GM18951 (cell line): Measurements from ENCODE around the gene VCL.
A peak's percentile ranks its signal among the peaks of the same experiment; 100 is the strongest.
"Not testable (repeated sequence)": the region's sequence is repeated elsewhere in the genome, so short reads cannot be mapped to it uniquely, and the experiment has no call there.

Experiments
- POLR2A ChIP-seq: IDR thresholded peaks from 4 replicates; pipeline ENCODE4 v1.6.1; 2011; ENCODE audit warnings: mild to moderate bottlenecking; ENCODE audit not compliant: insufficient read length, insufficient read depth; ENCODE audit errors: extremely low read depth
- in situ Hi-C: fragments of 300-500 bp; cut with MboI; formaldehyde crosslinking; loops from one replicate; pipeline ENCODE4 v1.12.0; 2022; ENCODE audit warnings: low sequenced_read_pairs, mixed read lengths, inconsistent platforms; ENCODE audit not compliant: unreplicated experiment

The VCL gene

DNA sequence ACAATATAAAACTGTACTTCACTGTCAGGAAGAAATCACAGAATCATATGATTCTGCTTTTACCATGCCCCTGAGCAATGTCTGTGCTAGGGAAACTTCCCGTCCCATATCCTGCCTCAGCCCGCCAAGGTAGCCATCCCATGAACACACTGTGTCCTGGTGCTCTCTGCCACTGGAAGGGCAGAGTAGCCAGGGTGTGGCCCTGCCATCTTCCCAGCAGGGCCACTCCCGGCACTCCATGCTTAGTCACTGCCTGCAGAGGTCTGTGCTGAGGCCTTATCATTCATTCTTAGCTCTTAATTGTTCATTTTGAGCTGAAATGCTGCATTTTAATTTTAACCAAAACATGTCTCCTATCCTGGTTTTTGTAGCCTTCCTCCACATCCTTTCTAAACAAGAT, 120.9 kb downstream of the VCL start:
- no peak for TF ChIP-seq POLR2A
- in situ Hi-C loops = no loop called here

DNA sequence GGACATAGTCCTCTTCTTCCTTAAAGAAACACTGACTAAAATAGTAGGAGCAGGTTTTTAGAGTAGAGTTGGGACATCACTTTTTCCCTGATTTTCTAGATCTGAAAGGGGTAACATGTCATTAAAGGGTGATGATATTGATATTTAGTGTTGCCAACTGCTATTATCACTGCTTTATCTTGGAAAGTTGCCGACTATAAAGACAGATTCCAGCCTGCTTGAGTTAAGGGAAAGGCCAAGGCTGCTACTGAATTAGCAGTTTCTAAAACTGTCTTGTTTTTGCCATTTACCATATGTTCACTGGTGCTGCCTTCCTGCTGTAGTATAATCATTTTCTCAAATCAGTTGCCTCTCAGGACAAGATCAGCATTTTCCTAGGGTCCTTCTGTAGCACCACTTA, 123.0 kb downstream of the VCL start:
- in situ Hi-C loops = no loop called here
- TF ChIP-seq POLR2A = no peak

DNA sequence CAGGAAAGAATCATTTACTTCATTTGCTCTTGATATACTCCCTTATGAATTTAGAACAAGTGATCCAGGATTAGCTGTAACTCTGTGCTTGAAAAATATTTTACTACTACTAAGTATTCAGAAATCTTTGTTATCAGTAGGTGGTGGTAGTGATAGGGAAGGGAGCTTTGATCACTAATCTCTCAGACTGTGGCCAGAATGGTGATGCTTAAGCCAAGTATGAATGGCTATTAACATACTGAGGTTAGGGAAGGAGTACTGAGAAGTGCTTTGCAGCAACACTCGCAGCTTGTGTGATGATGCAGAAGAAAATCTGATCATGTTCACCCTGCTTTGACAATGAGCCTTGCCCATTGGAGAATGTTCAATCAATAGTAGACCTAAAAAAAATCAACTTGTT, 123.5 kb downstream of the VCL start:
- TF ChIP-seq POLR2A = no peak

DNA sequence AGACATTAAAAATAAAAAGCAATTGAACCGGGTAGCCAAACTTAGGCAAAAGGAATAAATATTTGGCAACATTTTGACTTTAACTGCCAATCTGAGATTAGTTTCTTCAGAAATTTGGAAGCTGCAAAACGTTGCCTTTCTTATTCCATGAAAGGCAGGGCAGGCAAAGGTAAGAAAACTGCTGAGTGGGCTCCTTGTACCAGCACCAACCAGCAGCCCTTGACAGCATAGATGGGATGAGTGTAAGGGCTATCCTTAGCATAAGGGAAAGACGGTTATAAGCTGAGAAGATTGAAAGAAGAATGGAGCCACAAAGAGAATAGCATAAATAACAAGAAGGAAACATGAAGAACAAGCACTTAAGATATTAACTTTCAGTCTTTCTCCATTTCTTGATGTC, 124.1 kb downstream of the VCL start:
- TF ChIP-seq POLR2A = no peak
- in situ Hi-C loops = no loop called here

More for the DNA sequence above, 123.5 kb downstream of the VCL start:
- in situ Hi-C loops = no loop called here

DNA sequence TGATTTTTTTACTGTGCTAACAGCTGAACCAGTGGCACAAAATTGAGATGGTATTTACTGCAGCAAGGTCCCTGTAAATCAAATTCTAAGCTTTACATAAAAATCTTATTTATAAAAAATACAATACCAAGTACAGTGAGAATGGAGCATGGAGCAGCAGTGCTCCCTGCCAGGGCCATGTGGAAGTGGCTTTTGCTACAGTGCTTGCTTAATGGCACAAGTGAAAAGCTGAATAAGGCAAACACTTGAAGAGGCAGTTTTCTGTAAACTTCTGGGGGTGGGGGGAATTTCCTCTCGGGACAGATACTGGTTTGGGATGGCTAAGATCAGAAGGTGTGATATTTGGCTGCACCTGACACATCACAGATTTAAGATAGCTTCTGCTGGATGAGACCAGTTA, 125.2 kb downstream of the VCL start:
- TF ChIP-seq POLR2A = no peak
- in situ Hi-C loops = no loop called here

DNA sequence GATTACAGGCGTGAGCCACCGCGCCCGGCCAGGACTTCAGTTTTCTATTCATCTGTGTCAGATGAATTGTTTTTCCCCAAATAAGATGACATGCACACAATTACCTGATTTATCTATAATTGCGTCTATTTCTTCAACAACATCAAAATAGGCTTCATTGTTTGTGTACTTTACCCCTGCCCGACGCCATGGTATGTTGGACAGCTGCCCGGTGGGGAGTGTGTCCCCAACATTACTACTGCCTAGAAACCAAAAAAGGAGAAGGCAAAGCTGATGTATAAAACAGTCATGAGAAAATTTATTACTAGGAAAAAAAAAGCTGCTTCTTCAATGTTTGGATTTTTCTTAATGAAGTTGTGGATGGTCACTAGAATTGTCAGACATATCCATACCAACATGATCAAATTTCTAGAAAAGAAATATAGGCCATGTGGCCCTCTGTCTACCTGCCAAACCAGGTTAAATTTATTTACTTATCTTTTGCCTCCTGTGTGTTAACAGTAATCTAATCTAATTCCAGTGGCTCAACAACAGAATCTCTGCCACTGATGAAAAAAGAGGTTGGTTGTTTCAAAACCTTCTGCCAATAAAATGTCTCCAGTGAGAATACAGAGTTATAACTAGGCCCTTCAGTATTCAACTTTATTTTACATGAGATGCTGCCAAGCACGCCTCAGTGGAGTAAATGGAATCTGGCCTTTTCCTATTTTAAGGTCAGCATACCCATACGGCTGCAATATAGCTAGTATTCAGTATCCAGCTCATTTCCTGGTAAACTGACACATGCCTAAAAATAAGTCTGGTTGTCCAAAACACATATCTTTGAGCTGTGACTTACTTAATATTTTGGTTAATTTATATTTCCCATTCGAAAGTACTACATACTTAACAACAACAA, 136.3 kb downstream of the VCL start:
- no peak for TF ChIP-seq POLR2A
- in situ Hi-C loops = no loop called here

DNA sequence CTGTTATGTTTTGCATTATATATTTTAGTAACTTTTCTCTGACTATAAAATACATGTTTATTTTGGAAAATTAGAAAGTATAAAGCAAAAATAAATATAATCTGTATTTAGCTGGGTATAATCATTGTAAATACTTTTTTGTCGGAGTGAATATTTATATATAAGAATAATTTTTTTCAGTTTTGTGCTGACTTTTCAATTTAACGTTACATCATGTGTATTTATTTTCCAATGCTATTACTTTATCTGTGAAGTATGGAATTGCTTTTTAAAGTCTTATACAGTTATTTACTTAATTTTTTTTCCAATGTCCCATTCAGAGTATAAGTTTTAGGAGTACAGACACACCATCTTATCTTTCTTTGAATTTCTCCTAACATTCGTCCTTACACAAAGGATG, 137.5 kb downstream of the VCL start:
- in situ Hi-C loops = no loop called here
- TF ChIP-seq POLR2A = no peak

DNA sequence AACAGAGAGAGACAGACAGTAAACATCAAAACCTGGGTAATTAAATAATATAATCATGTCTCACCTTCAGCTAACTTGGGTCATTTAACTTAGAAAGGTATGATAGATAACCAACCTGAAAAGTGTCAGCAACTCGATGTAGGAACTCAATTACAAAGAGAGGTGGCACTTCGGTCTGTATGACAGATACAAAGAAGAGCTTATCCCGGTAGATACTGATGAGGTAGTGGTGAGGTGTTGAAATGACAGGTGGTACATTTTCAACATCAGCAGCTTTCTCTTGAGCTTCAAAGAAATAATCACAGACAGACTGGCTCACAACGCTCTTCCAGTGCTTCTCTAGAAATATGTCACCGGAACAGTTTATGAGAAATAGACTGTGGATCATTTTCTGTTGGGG, 140.1 kb downstream of the VCL start:
- in situ Hi-C loops = no loop called here
- TF ChIP-seq POLR2A = no peak

DNA sequence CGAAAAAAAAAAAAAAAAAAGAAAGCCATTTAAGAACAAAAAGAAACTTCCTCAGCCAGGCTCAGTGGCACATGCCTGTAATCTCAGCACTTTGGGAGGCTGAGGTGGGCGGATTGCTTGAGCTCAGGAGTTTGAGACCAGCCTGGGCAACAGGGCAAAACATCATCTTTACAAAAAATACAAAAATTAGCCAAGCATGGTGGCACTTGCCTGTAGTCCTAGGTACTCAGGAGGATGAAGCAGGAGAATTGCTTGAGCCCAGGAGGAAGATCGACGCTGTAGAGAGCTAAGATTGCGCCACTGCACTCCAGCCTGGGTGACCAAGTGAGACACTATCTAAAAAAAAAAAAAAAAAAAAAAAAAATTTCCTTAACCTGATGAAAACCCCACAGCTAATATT, 140.7 kb downstream of the VCL start:
- in situ Hi-C loops = not testable (repeated sequence)

DNA sequence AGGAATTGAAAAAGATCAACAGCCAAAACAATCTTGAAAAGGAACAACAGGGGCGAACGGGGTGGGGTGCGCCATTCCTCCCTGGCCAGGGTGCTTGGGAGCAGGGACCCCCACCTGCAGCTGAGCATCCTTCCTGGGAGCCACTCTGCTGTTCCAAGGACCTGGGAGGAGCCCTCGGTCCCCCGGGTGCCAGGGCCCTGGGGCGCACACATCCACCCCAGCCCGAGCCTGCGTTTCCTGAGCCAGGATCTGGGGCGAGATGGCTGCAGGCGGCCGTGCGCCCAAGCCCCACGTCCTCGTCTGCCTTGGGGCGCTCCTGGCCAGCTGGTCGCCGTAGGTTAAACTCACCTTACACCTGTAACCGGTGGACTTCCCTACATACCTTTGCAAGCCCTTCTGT, 142.1 kb downstream of the VCL start:
- in situ Hi-C loops = no loop called here

DNA sequence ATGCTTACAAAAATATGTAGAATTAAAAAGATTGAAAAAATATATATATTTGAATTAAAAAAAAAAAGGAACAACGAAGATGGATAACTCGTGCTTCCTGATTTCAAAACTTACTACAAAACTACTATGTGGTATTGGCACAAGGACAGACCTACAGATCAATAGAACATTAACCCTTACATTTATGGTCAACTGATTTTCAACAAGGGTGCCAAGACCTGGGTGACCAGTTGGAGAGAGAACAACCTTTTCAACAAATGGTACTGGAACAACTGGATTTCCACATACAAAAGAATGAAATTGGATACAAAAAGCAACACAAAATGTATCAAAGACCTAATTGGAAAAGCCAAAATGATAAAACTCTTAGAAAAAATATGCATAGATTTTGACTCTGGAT, 142.6 kb downstream of the VCL start:
- in situ Hi-C loops = no loop called here
- no peak for TF ChIP-seq POLR2A

More for the DNA sequence above, 142.1 kb downstream of the VCL start:
- no peak for TF ChIP-seq POLR2A

DNA sequence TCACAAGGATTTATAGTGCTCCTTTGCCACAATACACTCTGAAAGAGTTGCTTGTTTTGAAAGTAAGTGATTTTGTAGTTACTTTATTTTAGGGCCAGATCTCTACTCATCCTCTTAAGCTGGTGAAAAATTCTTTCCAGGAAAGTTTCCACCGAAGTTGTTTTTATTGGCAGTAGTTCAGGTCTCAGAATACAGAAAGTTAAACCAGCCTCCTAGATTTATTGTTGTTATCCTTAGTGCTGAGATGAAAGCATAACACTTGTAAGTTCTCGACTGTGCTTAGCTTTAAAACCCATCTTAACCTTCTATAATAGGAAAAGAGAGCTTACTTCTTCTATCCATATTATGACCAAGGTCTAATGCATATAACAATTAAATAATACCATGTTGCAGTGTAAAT, 147.2 kb downstream of the VCL start:
- in situ Hi-C loops = no loop called here
- no peak for TF ChIP-seq POLR2A

DNA sequence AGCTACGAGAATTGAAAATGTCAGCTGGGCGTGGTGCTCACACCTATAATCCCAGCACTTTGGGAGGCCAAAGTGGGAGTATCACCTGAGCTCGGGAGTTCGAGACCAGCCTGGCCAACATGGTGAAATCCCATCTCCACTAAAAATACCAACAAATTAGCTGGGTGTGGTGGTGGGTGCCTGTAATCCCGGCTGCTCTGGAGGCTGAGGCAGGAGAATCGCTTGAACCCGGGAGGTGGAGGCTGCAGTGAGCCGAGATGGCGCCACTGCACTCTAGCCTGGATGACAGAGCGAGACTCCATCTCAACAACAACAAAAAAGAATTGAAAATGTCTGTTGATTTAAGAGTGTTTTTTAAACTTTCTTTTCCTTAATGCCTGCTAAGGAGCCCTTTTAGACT, 149.1 kb downstream of the VCL start:
- in situ Hi-C loops = not testable (repeated sequence)

DNA sequence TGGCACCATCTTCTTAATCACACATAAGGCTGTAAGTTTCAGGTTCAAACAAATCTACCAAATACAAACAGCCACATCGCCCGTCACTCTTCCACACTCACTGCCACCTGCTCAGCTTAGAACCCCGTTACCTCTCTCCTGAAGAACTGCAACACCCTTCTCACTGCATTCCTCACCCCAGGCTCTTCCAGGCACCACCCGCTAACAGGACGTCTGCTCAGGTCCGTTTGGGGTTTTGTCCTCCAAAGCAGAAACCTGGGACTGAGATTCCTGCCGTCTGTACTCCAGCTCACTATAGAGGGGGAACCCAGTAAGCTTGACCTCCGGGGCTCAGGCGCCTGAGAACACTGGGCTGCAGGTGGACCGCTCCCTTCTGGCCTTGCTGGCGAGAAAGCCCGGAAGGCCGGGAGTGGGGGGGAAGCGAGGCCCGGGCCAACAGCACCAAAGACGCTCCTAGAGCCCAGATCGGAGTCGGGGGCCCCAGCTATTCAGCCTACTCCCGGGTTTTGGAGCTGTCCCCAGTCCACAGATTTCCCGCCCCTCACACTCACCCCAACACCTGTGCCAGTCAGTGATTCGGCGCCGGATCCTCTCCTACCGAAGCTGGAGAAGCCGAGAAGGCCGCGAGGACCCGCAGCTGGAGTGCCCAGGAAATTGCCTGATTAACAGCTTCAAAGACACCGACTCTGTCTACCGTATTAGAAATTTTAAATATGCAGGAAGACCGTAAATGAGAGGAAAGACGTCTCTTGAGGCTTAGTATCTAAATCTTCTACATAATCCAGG, 152.5 kb downstream of the VCL start, which contains the start of gene AP3M1:
Gene AP3M1 (minus strand): TSS at position 625 of the 786 bp plus-strand sequence. CDS start 12,449 bp downstream, outside the sequence.
- TF ChIP-seq POLR2A = peak; percentile 55
- in situ Hi-C loops = no loop called here
